ENCODE measurements around the gene CPE. TPM values are rescaled to one million over a fixed set of nuclear protein-coding genes. Genes with fewer than 3 reads are reported as not detected.
A peak's percentile ranks its signal among the peaks of the same experiment; 100 is the strongest.

Gene CPE
- total RNA-seq, 2 donors from 2014 or later: 717 to 885 TPM

- intact Hi-C loops (cut with DNase I): loop anchor here (10.0 kb wide), 1 partner anchor 94 kb away; no protein-coding TSS in a partner anchor
- H3K27me3 ChIP-seq (replicated peaks; ENCODE audit: insufficient read depth): no peaks in the 10 kb centered on the region
- 98% methylated on average over 1 of the region's 1 CpG for WGBS
These were observed 8.3 kb upstream of the CPE start for GRCh38 chr4:165370530-165370929.

DNA sequence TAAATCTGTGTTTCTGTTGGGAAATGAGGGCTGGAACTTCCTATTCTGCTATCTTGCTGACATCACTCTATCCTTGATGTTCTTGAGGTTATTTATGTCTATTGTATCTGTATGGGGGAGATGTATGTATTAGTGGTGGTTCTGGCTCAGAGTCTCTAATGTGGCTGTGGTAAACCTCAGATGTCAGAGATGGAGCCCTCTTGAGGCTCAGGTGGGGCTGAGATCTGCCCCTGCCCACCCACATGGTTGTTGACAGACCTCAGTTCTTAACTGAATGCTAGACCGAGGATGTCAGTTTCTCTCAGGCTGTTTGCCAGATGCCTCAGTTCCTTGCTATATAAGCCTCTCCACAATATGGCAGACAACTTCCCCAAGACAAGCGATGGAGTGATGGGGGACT lies 3.3 kb upstream of the CPE start:
- Histone ChIP-seq H3K27ac (no peak overlapping the region), H3K9me3 (no peaks in the 10 kb centered on the region), H3K27me3 (replicated peaks; ENCODE audit: insufficient read depth) (no peaks in the 10 kb centered on the region), H3K4me3 (no peak overlapping the region), H3K4me1 (replicated peaks) (no peaks in the 10 kb centered on the region), H3K36me3 (no peaks in the 10 kb centered on the region)
- TF ChIP-seq, protein P1, sequence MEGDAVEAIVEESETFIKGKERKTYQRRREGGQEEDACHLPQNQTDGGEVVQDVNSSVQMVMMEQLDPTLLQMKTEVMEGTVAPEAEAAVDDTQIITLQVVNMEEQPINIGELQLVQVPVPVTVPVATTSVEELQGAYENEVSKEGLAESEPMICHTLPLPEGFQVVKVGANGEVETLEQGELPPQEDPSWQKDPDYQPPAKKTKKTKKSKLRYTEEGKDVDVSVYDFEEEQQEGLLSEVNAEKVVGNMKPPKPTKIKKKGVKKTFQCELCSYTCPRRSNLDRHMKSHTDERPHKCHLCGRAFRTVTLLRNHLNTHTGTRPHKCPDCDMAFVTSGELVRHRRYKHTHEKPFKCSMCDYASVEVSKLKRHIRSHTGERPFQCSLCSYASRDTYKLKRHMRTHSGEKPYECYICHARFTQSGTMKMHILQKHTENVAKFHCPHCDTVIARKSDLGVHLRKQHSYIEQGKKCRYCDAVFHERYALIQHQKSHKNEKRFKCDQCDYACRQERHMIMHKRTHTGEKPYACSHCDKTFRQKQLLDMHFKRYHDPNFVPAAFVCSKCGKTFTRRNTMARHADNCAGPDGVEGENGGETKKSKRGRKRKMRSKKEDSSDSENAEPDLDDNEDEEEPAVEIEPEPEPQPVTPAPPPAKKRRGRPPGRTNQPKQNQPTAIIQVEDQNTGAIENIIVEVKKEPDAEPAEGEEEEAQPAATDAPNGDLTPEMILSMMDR (IDR thresholded peaks at IDR 0.05): no peak
- TF ChIP-seq POLR2A (IDR thresholded peaks at IDR 0.05) (no peak), POLR2AphosphoS5 (IDR thresholded peaks at IDR 0.05) (no peak)
- intact Hi-C loops (cut with DNase I): loop anchor here (10.0 kb wide), 1 partner anchor 89 kb away; no protein-coding TSS in a partner anchor
- DNase-seq (ENCODE audit: low spot score): no peak
- WGBS: 89% methylated on average over 2 of the region's 2 CpGs

More at GRCh38 chr4:165370530-165370929, 8.3 kb upstream of the CPE start:
- Histone ChIP-seq H3K4me1 (replicated peaks) (no peaks in the 10 kb centered on the region), H3K27ac (no peak overlapping the region), H3K9me3 (no peaks in the 10 kb centered on the region), H3K36me3 (no peaks in the 10 kb centered on the region), H3K4me3 (no peak overlapping the region)
- no peak for DNase-seq (ENCODE audit: low spot score)
- no peak for TF ChIP-seq POLR2AphosphoS5 (IDR thresholded peaks at IDR 0.05)
- TF ChIP-seq POLR2A (IDR thresholded peaks at IDR 0.05): no peak
- TF ChIP-seq, protein P1 (IDR thresholded peaks at IDR 0.05): no peak

GRCh38 chr4:165378398-165378744 lies 437 bp upstream of the CPE start:
- Histone ChIP-seq H3K36me3 (no peaks in the 10 kb centered on the region), H3K4me1 (replicated peaks) (no peaks in the 10 kb centered on the region), H3K9me3 (no peaks in the 10 kb centered on the region), H3K27ac (peak overlapping the region; percentile 79 to 93), H3K4me3 (peak overlapping the region; percentile 52 to 58), H3K27me3 (replicated peaks; ENCODE audit: insufficient read depth) (no peaks in the 10 kb centered on the region)
- no peak for DNase-seq (ENCODE audit: low spot score)
- intact Hi-C loops (cut with DNase I): loop anchor here (10.0 kb wide), 1 partner anchor 86 kb away; no protein-coding TSS in a partner anchor
- no peak for TF ChIP-seq POLR2A (IDR thresholded peaks at IDR 0.05)
- TF ChIP-seq, protein P1 (IDR thresholded peaks at IDR 0.05): no peak
- no peak for TF ChIP-seq POLR2AphosphoS5 (IDR thresholded peaks at IDR 0.05)
- WGBS: 39% methylated on average over 1 of the region's 1 CpG

- TF ChIP-seq POLR2AphosphoS5 (IDR thresholded peaks at IDR 0.05) (no peak), POLR2A (IDR thresholded peaks at IDR 0.05) (no peak)
- TF ChIP-seq, protein P1 (IDR thresholded peaks at IDR 0.05): no peak
- WGBS: 32% methylated on average over 11 of the region's 11 CpGs
These were observed 863 bp downstream of the CPE start for GRCh38 chr4:165379678-165380064.

GRCh38 chr4:165380805-165381204 lies 2.0 kb downstream of the CPE start:
- intact Hi-C loops (cut with DNase I): no loop called here
- 42% methylated on average over 1 of the region's 1 CpG for WGBS
- TF ChIP-seq POLR2A (IDR thresholded peaks at IDR 0.05) (no peak), POLR2AphosphoS5 (IDR thresholded peaks at IDR 0.05) (peak; percentile 37)
- no peaks in the 10 kb centered on the region for H3K36me3 ChIP-seq
- no peaks in the 10 kb centered on the region for H3K27me3 ChIP-seq (replicated peaks; ENCODE audit: insufficient read depth)
- no peaks in the 10 kb centered on the region for H3K9me3 ChIP-seq
- peak overlapping the region; percentile 7 to 93 for H3K27ac ChIP-seq
- H3K4me3 ChIP-seq: peak overlapping the region in 1 of 2 donors; percentile 58
- DNase-seq (ENCODE audit: low spot score): no peak
- no peaks in the 10 kb centered on the region for H3K4me1 ChIP-seq (replicated peaks)

More at GRCh38 chr4:165379678-165380064, 863 bp downstream of the CPE start:
- H3K9me3 ChIP-seq: no peaks in the 10 kb centered on the region
- H3K36me3 ChIP-seq: no peaks in the 10 kb centered on the region
- intact Hi-C loops (cut with DNase I): loop anchor here (10.0 kb wide), 1 partner anchor 85 kb away; no protein-coding TSS in a partner anchor
- peak overlapping the region; percentile 52 to 58 for H3K4me3 ChIP-seq
- no peaks in the 10 kb centered on the region for H3K4me1 ChIP-seq (replicated peaks)
- DNase-seq (ENCODE audit: low spot score): peak; percentile 24
- H3K27ac ChIP-seq: peak overlapping the region; percentile 79 to 93
- no peaks in the 10 kb centered on the region for H3K27me3 ChIP-seq (replicated peaks; ENCODE audit: insufficient read depth)

Measured in prostate gland (tissue), 2 donors.